GM12891 (cell line): ENCODE measurements around the gene SLC16A9.

Experiments
- POLR2A ChIP-seq: IDR thresholded peaks from 2 replicates; pipeline ENCODE4 v1.6.1; 2011; ENCODE audit warnings: low read depth, low read length, control low read depth
- POLR2AphosphoS5 ChIP-seq: IDR thresholded peaks from 2 replicates; pipeline ENCODE4 v1.6.1; 2011; ENCODE audit warnings: low read depth, low read length, control low read depth
- POU2F2 ChIP-seq: IDR thresholded peaks from 2 replicates; pipeline ENCODE4 v1.6.1; 2011; ENCODE audit warnings: low read depth, mild to moderate bottlenecking, control low read depth, low read length, moderate library complexity
- SPI1 ChIP-seq: IDR thresholded peaks from 2 replicates; pipeline ENCODE4 v1.6.1; 2011; ENCODE audit warnings: low read depth, low read length, control low read depth
- TAF1 ChIP-seq: IDR thresholded peaks from 2 replicates; pipeline ENCODE4 v1.6.1; 2011; ENCODE audit warnings: low read depth, low read length, control low read depth

DNA sequence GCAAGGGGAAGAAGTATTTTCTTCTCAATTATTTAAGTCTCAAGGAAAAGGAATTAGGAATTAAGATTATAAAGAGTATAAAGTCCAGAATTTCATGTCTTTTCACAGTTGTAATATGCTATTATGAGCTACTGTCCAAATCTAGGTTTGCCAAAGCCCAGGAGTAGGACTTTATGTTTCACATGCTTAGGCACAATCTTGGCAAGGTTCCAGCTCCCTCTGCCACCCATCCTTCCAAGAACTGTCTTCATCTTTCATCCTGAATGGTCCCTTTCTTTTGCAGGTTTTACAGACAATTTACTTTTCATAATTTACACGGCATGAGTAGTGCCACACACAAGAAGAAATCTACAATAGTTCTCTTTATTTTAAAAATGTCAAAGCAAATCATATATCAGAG lies 29.5 kb downstream of the SLC16A9 start:
- TF ChIP-seq POLR2A (no peak), SPI1 (no peak), POLR2AphosphoS5 (no peak), TAF1 (no peak), POU2F2 (no peak)
